A549 (cell line): Measurements from ENCODE around the gene ATP6AP2.

Source experiments
- HDAC2 ChIP-seq: fragments of 200-600 bp; sonication (generic); IDR thresholded peaks from 2 replicates; pipeline ENCODE4 v1.6.1; 2016
- MYC ChIP-seq: IDR thresholded peaks from 2 replicates; pipeline ENCODE4 v1.6.1; 2012; ENCODE audit warnings: mild to moderate bottlenecking, inconsistent platforms, low read length, improper control_type of control experiment, borderline replicate concordance
- POLR2A ChIP-seq: IDR thresholded peaks from 2 replicates; pipeline ENCODE4 v1.6.1; 2012; ENCODE audit warnings: mild to moderate bottlenecking, low read length
- TF ChIP-seq, protein P1 (sequence below): fragments of >200 bp; sonication (Bioruptor Twin); formaldehyde crosslinking; IDR thresholded peaks from 3 replicates; pipeline ENCODE4 v1.5.1; 2016

- TF ChIP-seq MYC (no peak), HDAC2 (no peak), POLR2A (peak; percentile 65)
- TF ChIP-seq, protein P1, sequence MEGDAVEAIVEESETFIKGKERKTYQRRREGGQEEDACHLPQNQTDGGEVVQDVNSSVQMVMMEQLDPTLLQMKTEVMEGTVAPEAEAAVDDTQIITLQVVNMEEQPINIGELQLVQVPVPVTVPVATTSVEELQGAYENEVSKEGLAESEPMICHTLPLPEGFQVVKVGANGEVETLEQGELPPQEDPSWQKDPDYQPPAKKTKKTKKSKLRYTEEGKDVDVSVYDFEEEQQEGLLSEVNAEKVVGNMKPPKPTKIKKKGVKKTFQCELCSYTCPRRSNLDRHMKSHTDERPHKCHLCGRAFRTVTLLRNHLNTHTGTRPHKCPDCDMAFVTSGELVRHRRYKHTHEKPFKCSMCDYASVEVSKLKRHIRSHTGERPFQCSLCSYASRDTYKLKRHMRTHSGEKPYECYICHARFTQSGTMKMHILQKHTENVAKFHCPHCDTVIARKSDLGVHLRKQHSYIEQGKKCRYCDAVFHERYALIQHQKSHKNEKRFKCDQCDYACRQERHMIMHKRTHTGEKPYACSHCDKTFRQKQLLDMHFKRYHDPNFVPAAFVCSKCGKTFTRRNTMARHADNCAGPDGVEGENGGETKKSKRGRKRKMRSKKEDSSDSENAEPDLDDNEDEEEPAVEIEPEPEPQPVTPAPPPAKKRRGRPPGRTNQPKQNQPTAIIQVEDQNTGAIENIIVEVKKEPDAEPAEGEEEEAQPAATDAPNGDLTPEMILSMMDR, result no peak
Measured at GRCh38 chrX:40647307-40648197, 66.8 kb downstream of the ATP6AP2 start, which contains the start of gene CXorf38.
